Kidney (tissue), 14 donors: Measurements from ENCODE around the gene INKA1. TPM values are rescaled to one million over a fixed set of nuclear protein-coding genes. Genes with fewer than 3 reads are reported as not detected.
A peak's percentile ranks its signal among the peaks of the same experiment; 100 is the strongest.

Experiments
- DNase-seq, 5 donors: peaks; one replicate each; pipeline ENCODE4 v3.0.0-alpha.2; 2013 to 2020
- FAIRE-seq: peaks from 2 replicates; lab custom pipeline; 2012; peaks lifted over from hg19 to GRCh38; lab: Jason Lieb, UNC
- H3K27ac ChIP-seq, 2 donors: one replicate each; pipeline ENCODE4 v1.7.0; 2013; ENCODE audit warnings: low read depth in 2 of 2, low read length in 2 of 2, inconsistent platforms in 1 of 2
- H3K27me3 ChIP-seq: one replicate; pipeline ENCODE4 v1.7.1; 2013; ENCODE audit warnings: low read length, inconsistent platforms; ENCODE audit not compliant: control insufficient read depth, insufficient read depth
- H3K36me3 ChIP-seq, 3 donors: one replicate each; pipeline versions ENCODE4 v1.7.0 to v1.7.1; 2013; ENCODE audit warnings: low read length in 3 of 3, control low read depth in 1 of 3, inconsistent platforms in 1 of 3; ENCODE audit not compliant: insufficient read depth in 3 of 3, control insufficient read depth in 2 of 3
- H3K4me1 ChIP-seq, 3 donors: one replicate each; pipeline versions ENCODE4 v1.7.0 to v1.7.1; 2013; ENCODE audit warnings: low read length in 3 of 3, inconsistent platforms in 1 of 3, low read depth in 1 of 3; ENCODE audit not compliant: control insufficient read depth in 2 of 3, insufficient read depth in 2 of 3
- H3K4me3 ChIP-seq, 3 donors: one replicate each; pipeline versions ENCODE4 v1.7.0 to v1.8.1; 2013; ENCODE audit warnings: low read length in 3 of 3, control low read depth in 1 of 3, inconsistent platforms in 1 of 3
- H3K9ac ChIP-seq, 3 donors: one replicate each; pipeline versions ENCODE4 v1.7.0 to v1.7.1; 2013; ENCODE audit warnings: low read length in 3 of 3, control low read depth in 1 of 3, inconsistent platforms in 1 of 3
- H3K9me3 ChIP-seq, 3 donors: one replicate each; pipeline versions ENCODE4 v1.7.0 to v1.7.1; 2013; ENCODE audit warnings: low read length in 3 of 3, control low read depth in 1 of 3, inconsistent platforms in 1 of 3; ENCODE audit not compliant: control insufficient read depth in 2 of 3, insufficient read depth in 1 of 3
- intact Hi-C: fragments of 100-400 bp; cut with DNase I; formaldehyde crosslinking; loops from one replicate; pipeline ENCODE4 v1.11.1; 2022
- polyA plus RNA-seq: library from polyadenylated mRNA; stranded (reverse); fragments of 350-450 nt; fragmentation: Illumina TruSeq; extraction: RNeasy Lipid Tissue Mini Kit (QIAGEN cat#74804); gene quantifications from one replicate; pipeline ENCODE4 v1.2.3, GENCODE V29; 2014; ENCODE audit warnings: low read depth, low replicate concordance; ENCODE audit not compliant: insufficient read depth
- total RNA-seq: library from RNA; stranded (reverse); fragmentation: NEBNext Ultra II Directional; extraction: Animal tissue kit (Norgen Biotek cat#: 25700); gene quantifications from one replicate; pipeline ENCODE4 v1.2.1, GENCODE V29; 2021
- TF ChIP-seq, protein P1 (sequence below): IDR thresholded peaks from 3 replicates; pipeline ENCODE4 v1.5.1; 2012; ENCODE audit warnings: mild to moderate bottlenecking, moderate library complexity, borderline replicate concordance; ENCODE audit not compliant: insufficient read depth; ENCODE audit errors: extremely low read depth
- donor health status: control.
- donor health status: control.
- donor health status: control.
- donor health status: control.
- donor health status: control.
- donor health status: DM: yes; HTN: yes; CAD: no.
- donor health status: Normal renal cell carcinoma (clear cell type).

Gene INKA1
- total and polyA plus RNA-seq, 2 donors from 2014 or later, result 6.3 to 9.1 TPM

DNA sequence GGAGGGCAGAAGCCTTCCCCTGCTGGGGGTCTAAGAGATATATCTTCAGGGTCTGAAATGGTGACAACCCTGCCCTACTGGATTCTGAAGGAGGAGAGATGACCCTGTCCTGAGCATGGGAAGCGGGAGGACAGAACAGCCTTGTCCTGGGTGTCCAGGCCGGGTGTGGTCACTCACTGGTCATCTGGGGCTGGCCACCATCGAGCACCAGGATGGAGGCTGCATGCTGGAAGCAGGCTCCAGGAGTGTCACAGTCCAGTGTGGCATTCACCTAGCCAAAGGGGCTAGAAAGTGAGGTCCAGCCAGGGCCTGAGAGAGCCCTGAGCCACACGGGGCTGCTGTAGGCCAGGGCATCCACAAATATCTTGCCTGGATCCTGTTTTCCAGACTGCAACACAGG lies 8.6 kb upstream of the INKA1 start:
- Histone ChIP-seq H3K27me3 (no peaks in the 10 kb centered on the region), H3K36me3 (no peaks in the 10 kb centered on the region), H3K9me3 (no peaks in the 10 kb centered on the region), H3K9ac (no peak overlapping the region), H3K27ac (no peak overlapping the region), H3K4me3 (no peak overlapping the region), H3K4me1 (no peaks in the 10 kb centered on the region)
- DNase-seq, result no peak
- FAIRE-seq, result no peak
- TF ChIP-seq, protein P1, sequence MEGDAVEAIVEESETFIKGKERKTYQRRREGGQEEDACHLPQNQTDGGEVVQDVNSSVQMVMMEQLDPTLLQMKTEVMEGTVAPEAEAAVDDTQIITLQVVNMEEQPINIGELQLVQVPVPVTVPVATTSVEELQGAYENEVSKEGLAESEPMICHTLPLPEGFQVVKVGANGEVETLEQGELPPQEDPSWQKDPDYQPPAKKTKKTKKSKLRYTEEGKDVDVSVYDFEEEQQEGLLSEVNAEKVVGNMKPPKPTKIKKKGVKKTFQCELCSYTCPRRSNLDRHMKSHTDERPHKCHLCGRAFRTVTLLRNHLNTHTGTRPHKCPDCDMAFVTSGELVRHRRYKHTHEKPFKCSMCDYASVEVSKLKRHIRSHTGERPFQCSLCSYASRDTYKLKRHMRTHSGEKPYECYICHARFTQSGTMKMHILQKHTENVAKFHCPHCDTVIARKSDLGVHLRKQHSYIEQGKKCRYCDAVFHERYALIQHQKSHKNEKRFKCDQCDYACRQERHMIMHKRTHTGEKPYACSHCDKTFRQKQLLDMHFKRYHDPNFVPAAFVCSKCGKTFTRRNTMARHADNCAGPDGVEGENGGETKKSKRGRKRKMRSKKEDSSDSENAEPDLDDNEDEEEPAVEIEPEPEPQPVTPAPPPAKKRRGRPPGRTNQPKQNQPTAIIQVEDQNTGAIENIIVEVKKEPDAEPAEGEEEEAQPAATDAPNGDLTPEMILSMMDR, result no peak
- intact Hi-C loops, result no loop called here

- peak in 1 of 5 donors; percentile 69 for DNase-seq
- TF ChIP-seq, protein P1, result no peak
- intact Hi-C loops, result no loop called here
- Histone ChIP-seq H3K36me3 (no peaks in the 10 kb centered on the region), H3K9me3 (no peaks in the 10 kb centered on the region), H3K27ac (no peak overlapping the region), H3K9ac (no peak overlapping the region), H3K4me3 (no peak overlapping the region), H3K4me1 (no peaks in the 10 kb centered on the region), H3K27me3 (no peaks in the 10 kb centered on the region)
- no peak for FAIRE-seq
These were observed 7.8 kb upstream of the INKA1 start for GRCh38 chr3:49794926-49795905.

DNA sequence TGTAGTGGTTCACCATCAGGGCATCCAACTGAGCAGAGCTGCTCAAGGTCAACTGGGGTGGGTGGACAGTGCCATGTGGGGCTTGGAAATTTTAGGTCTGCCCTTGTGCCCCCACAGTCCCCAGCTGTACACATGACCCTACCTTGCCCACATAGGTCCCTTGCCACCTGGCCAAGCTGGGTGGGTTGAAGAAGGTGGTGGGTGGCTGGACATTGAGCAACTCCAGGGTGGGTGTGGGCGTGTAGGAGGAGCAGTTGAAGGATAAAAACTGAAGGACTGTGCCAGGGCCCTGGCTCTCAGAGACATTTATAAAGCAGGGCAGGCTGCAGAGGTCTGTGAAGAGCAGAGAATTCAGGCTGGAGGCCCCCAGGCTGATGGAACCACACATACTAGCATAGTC lies 4.0 kb upstream of the INKA1 start:
- H3K9me3 ChIP-seq, result no peaks in the 10 kb centered on the region
- TF ChIP-seq, protein P1, result no peak
- H3K4me1 ChIP-seq, result peaks cover 0 to 8% (median 0%) of the 10 kb centered on the region in 3 donors
- H3K4me3 ChIP-seq, result no peak overlapping the region
- H3K27ac ChIP-seq, result no peak overlapping the region
- no peaks in the 10 kb centered on the region for H3K27me3 ChIP-seq
- FAIRE-seq (no peak), DNase-seq (peak in 1 of 5 donors; percentile 15)
- no peaks in the 10 kb centered on the region for H3K36me3 ChIP-seq
- intact Hi-C loops, result no loop called here
- H3K9ac ChIP-seq, result no peak overlapping the region
